ENCODE results near the gene CMSS1.

DNA sequence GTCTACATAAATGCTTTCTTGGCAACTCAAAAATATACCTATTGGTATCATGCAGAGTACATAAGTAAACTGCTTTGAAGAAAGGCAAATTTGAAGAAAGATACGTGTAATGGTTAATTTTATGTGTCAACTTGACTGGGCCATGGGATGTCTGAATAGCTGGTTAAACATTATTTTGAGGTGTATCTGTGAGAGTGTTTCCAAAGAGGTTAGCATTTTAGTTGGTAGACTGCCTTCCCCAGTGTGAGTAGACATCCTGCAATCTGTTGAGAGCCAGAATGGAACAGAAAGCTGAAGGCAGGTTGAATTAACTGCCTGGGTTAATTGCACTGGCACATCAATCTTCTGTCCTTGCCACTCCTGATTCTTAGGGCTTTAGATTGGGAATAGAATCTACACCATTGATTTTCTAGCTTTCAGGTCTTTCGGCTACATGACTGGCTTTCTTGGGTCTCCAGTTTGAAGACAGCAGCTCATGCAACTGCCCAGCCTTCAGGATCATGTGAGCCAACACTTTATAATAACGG is 98.3 kb downstream of the CMSS1 start:
- TF ChIP-seq, protein P1, sequence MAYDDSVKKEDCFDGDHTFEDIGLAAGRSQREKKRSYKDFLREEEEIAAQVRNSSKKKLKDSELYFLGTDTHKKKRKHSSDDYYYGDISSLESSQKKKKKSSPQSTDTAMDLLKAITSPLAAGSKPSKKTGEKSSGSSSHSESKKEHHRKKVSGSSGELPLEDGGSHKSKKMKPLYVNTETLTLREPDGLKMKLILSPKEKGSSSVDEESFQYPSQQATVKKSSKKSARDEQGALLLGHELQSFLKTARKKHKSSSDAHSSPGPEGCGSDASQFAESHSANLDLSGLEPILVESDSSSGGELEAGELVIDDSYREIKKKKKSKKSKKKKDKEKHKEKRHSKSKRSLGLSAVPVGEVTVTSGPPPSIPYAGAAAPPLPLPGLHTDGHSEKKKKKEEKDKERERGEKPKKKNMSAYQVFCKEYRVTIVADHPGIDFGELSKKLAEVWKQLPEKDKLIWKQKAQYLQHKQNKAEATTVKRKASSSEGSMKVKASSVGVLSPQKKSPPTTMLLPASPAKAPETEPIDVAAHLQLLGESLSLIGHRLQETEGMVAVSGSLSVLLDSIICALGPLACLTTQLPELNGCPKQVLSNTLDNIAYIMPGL (CRISPR knock-in tag; IDR thresholded peaks at IDR 0.05; ENCODE audit: borderline replicate concordance in 1 of 2, low read depth in 1 of 2) = no peak
- TF ChIP-seq CCDC6 (CRISPR knock-in tag; IDR thresholded peaks at IDR 0.05) (no peak), JARID2 (CRISPR knock-in tag; IDR thresholded peaks at IDR 0.05; ENCODE audit: insufficient replicate concordance) (no peak), POLR2A (IDR thresholded peaks at IDR 0.05; ENCODE audit: insufficient read depth in 1 of 2, low read depth in 2 of 2, low read length in 2 of 2) (no peak)
- TF ChIP-seq, protein P2, sequence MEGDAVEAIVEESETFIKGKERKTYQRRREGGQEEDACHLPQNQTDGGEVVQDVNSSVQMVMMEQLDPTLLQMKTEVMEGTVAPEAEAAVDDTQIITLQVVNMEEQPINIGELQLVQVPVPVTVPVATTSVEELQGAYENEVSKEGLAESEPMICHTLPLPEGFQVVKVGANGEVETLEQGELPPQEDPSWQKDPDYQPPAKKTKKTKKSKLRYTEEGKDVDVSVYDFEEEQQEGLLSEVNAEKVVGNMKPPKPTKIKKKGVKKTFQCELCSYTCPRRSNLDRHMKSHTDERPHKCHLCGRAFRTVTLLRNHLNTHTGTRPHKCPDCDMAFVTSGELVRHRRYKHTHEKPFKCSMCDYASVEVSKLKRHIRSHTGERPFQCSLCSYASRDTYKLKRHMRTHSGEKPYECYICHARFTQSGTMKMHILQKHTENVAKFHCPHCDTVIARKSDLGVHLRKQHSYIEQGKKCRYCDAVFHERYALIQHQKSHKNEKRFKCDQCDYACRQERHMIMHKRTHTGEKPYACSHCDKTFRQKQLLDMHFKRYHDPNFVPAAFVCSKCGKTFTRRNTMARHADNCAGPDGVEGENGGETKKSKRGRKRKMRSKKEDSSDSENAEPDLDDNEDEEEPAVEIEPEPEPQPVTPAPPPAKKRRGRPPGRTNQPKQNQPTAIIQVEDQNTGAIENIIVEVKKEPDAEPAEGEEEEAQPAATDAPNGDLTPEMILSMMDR (CRISPR knock-in tag; IDR thresholded peaks at IDR 0.05) = no peak

Measured in HepG2 (cell line).